IMR-90 (cell line): ENCODE measurements around the gene SLC6A6. TPM values are rescaled to one million over a fixed set of nuclear protein-coding genes. Genes with fewer than 3 reads are reported as not detected.

ENCODE experiments used
- ATAC-seq: fragments of 200-7000 bp; cut with Tn5 transposase; 2 replicates; pipeline ENCODE4 v1.9.1; 2020; ENCODE audit warnings: low read depth, mild to moderate bottlenecking, moderate library complexity
- BruUV-seq: library from RNA; stranded (reverse); fragments of 400-500 nt; replicated peaks from 2 replicates; lab custom pipeline; 2021; lab: Mats Ljungman, UMichigan
- CTCF ChIA-PET: fragments of 300-600 bp; formaldehyde crosslinking; extraction: SDS; loops from one replicate; lab custom pipeline; 2021; ENCODE audit warnings: antibody characterized with exemption; lab: Yijun Ruan, JAX
- POLR2A ChIA-PET: fragments of 300-600 bp; sonication (Branson Sonifier 250); formaldehyde crosslinking; loops from one replicate; lab custom pipeline; 2022; ENCODE audit warnings: antibody characterized with exemption; ENCODE audit not compliant: unreplicated experiment; lab: Charles Lee
- DNase-seq: peaks from one replicate; pipeline ENCODE4 v3.0.0; 2013
- H2AFZ ChIP-seq: replicated peaks from 2 replicates; pipeline ENCODE3; 2013; ENCODE audit warnings: low read length, mild to moderate bottlenecking; ENCODE audit not compliant: poor library complexity
- H2AK5ac ChIP-seq: 2 replicates; pipeline ENCODE4 v1.6.1; 2013; ENCODE audit warnings: low read depth, low read length, inconsistent platforms
- H2AK9ac ChIP-seq: replicated peaks from 2 replicates; pipeline ENCODE3; 2013; ENCODE audit warnings: mild to moderate bottlenecking, low read depth, low read length, moderate library complexity; ENCODE audit not compliant: poor library complexity
- H2BK120ac ChIP-seq: 2 replicates; pipeline ENCODE4 v1.6.1; 2013; ENCODE audit warnings: low read depth, low read length, inconsistent platforms
- H2BK15ac ChIP-seq: 3 replicates; pipeline ENCODE4 v1.6.1; 2013; ENCODE audit warnings: low read depth, low read length, inconsistent platforms
- H2BK20ac ChIP-seq: 2 replicates; pipeline ENCODE4 v1.6.1; 2013; ENCODE audit warnings: low read depth, mild to moderate bottlenecking, inconsistent platforms, low read length, moderate library complexity
- H2BK5ac ChIP-seq: 2 replicates; pipeline ENCODE4 v1.6.1; 2013; ENCODE audit warnings: mild to moderate bottlenecking, low read depth, low read length, inconsistent platforms; ENCODE audit not compliant: poor library complexity, severe bottlenecking
- H3K14ac ChIP-seq: replicated peaks from 2 replicates; pipeline ENCODE4 v1.6.1; 2013; ENCODE audit warnings: low read depth, low read length, inconsistent platforms
- H3K18ac ChIP-seq: 2 replicates; pipeline ENCODE4 v1.6.1; 2013; ENCODE audit warnings: low read depth, low read length, control low read depth
- H3K23ac ChIP-seq: 2 replicates; pipeline ENCODE4 v1.6.1; 2013; ENCODE audit warnings: low read depth, low read length, inconsistent platforms
- H3K27ac ChIP-seq: 2 replicates; pipeline ENCODE4 v1.5.1; 2013; ENCODE audit warnings: mild to moderate bottlenecking, control low read depth, low read length; ENCODE audit not compliant: insufficient read depth
- H3K27me3 ChIP-seq: 2 replicates; pipeline ENCODE4 v1.6.1; 2013; ENCODE audit warnings: low read length; ENCODE audit not compliant: control insufficient read depth, insufficient read depth
- H3K36me3 ChIP-seq: 2 replicates; pipeline ENCODE4 v1.6.1; 2013; ENCODE audit warnings: low read length, mixed read lengths; ENCODE audit not compliant: control insufficient read depth, insufficient read depth
- H3K4ac ChIP-seq: 2 replicates; pipeline ENCODE4 v1.6.1; 2013; ENCODE audit warnings: low read depth, low read length, inconsistent platforms
- H3K4me1 ChIP-seq: 2 replicates; pipeline ENCODE4 v1.6.1; 2013; ENCODE audit warnings: low read length, mixed read lengths; ENCODE audit not compliant: control insufficient read depth, insufficient read depth
- H3K4me2 ChIP-seq: 2 replicates; pipeline ENCODE4 v1.6.1; 2013; ENCODE audit warnings: low read depth, mild to moderate bottlenecking, control low read depth, low read length, moderate library complexity
- H3K4me3 ChIP-seq: 2 replicates; pipeline ENCODE4 v1.5.1; 2013; ENCODE audit warnings: low read depth, mild to moderate bottlenecking, control low read depth, low read length, moderate library complexity; ENCODE audit not compliant: insufficient read depth
- H3K56ac ChIP-seq: 2 replicates; pipeline ENCODE4 v1.6.1; 2013; ENCODE audit warnings: low read length, inconsistent platforms; ENCODE audit not compliant: insufficient read depth; ENCODE audit errors: extremely low read depth
- H3K79me1 ChIP-seq, 2 experiments: 2 replicates each; pipeline ENCODE4 v1.6.1; 2013; ENCODE audit warnings: low read length in 2 of 2, inconsistent platforms in 1 of 2, low read depth in 1 of 2
- H3K9ac ChIP-seq: 2 replicates; pipeline ENCODE4 v1.6.1; 2013; ENCODE audit warnings: low read depth, low read length, control low read depth
- H3K9me1 ChIP-seq: 2 replicates; pipeline ENCODE4 v1.6.1; 2013; ENCODE audit warnings: low read length, inconsistent platforms; ENCODE audit not compliant: insufficient read depth
- H3K9me3 ChIP-seq: 2 replicates; pipeline ENCODE4 v1.6.1; 2013; ENCODE audit warnings: low read length; ENCODE audit not compliant: control insufficient read depth, insufficient read depth
- H4K20me1 ChIP-seq: 2 replicates; pipeline ENCODE4 v1.6.1; 2013; ENCODE audit warnings: low read length, inconsistent platforms; ENCODE audit not compliant: insufficient read depth
- H4K5ac ChIP-seq: 2 replicates; pipeline ENCODE4 v1.6.1; 2013; ENCODE audit warnings: mild to moderate bottlenecking, low read depth, low read length, control low read depth
- H4K8ac ChIP-seq, 2 experiments: 2 replicates each; pipeline ENCODE4 v1.6.1; 2013; ENCODE audit warnings: low read depth in 2 of 2, low read length in 2 of 2, control low read depth in 1 of 2, inconsistent platforms in 1 of 2
- H4K91ac ChIP-seq: 2 replicates; pipeline ENCODE4 v1.6.1; 2013; ENCODE audit warnings: low read depth, low read length, inconsistent platforms; ENCODE audit not compliant: insufficient read depth
- BHLHE40 ChIP-seq: fragments of 150-350 bp; IDR thresholded peaks from 2 replicates; pipeline ENCODE4 v1.6.1; 2016; ENCODE audit warnings: mild to moderate bottlenecking, low read depth, low read length
- CEBPB ChIP-seq: IDR thresholded peaks from 2 replicates; pipeline ENCODE4 v1.6.1; 2012; ENCODE audit warnings: low read depth, low read length, improper control_type of control experiment
- CHD1 ChIP-seq: IDR thresholded peaks from 2 replicates; pipeline ENCODE4 v1.6.1; 2012; ENCODE audit warnings: low read depth, low read length, improper control_type of control experiment
- FOS ChIP-seq: fragments of 150-350 bp; IDR thresholded peaks from 2 replicates; pipeline ENCODE4 v1.6.1; 2016; ENCODE audit warnings: low read depth, low read length
- MAFK ChIP-seq: IDR thresholded peaks from 2 replicates; pipeline ENCODE4 v1.6.1; 2012; ENCODE audit warnings: low read depth, low read length, improper control_type of control experiment
- MAZ ChIP-seq: IDR thresholded peaks from 2 replicates; pipeline ENCODE4 v1.6.1; 2012; ENCODE audit warnings: low read depth, mild to moderate bottlenecking, low read length, improper control_type of control experiment, moderate library complexity, borderline replicate concordance
- MXI1 ChIP-seq: IDR thresholded peaks from 2 replicates; pipeline ENCODE4 v1.6.1; 2012; ENCODE audit warnings: low read depth, mild to moderate bottlenecking, low read length, moderate library complexity, borderline replicate concordance
- NFE2L2 ChIP-seq: fragments of 150-350 bp; IDR thresholded peaks from 2 replicates; pipeline ENCODE4 v1.6.1; 2016; ENCODE audit warnings: low read depth, mild to moderate bottlenecking, low read length
- POLR2A ChIP-seq: IDR thresholded peaks from 2 replicates; pipeline ENCODE4 v1.6.1; 2012; ENCODE audit warnings: mild to moderate bottlenecking, low read depth, low read length
- RAD21 ChIP-seq: IDR thresholded peaks from 2 replicates; pipeline ENCODE4 v1.6.1; 2012; ENCODE audit warnings: low read length, improper control_type of control experiment
- RCOR1 ChIP-seq: IDR thresholded peaks from 2 replicates; pipeline ENCODE4 v1.6.1; 2012; ENCODE audit warnings: mild to moderate bottlenecking, low read length, improper control_type of control experiment; ENCODE audit not compliant: insufficient replicate concordance
- RFX5 ChIP-seq: IDR thresholded peaks from 2 replicates; pipeline ENCODE4 v1.8.0; 2012; ENCODE audit warnings: low read depth, mild to moderate bottlenecking, low read length, moderate library complexity
- SMC3 ChIP-seq: fragments of 150-350 bp; IDR thresholded peaks from 2 replicates; pipeline ENCODE4 v1.6.1; 2016; ENCODE audit warnings: low read depth, mild to moderate bottlenecking, antibody characterized with exemption, low read length, moderate library complexity
- WGBS, 2 experiments: methylation state at CpG; one replicate each; pipeline versions ENCODE4 v1.1.5 to v1.1.7; 2013; ENCODE audit warnings: missing lambda C conversion rate in 2 of 2; ENCODE audit not compliant: insufficient read length in 1 of 2; ENCODE audit errors: extremely low coverage in 2 of 2; 5-methylcytosine and 5-hydroxymethylcytosine counted together
- dilution Hi-C: fragments of 300-500 bp; cut with HindIII; formaldehyde crosslinking; loops from one replicate; pipeline ENCODE4 v1.14.3; 2018; ENCODE audit warnings: low sequenced_read_pairs; ENCODE audit not compliant: unreplicated experiment
- in situ Hi-C: fragments of 300-500 bp; cut with MboI; formaldehyde crosslinking; loops from 3 replicates; pipeline ENCODE4 v1.14.3; 2019; ENCODE audit warnings: low sequenced_read_pairs, inconsistent platforms, mixed read lengths
- intact Hi-C: fragments of 100-400 bp; cut with micrococcal nuclease; formaldehyde crosslinking; loops from 2 replicates; pipeline ENCODE4 v1.10.0; 2022
- polyA plus RNA-seq, 3 experiments: library from polyadenylated mRNA; depleted of rRNA; stranded (reverse); fragments of >200 nt; gene quantifications; 2 replicates each; pipeline ENCODE4 v1.2.3, GENCODE V29; 2012; ENCODE audit warnings: low replicate concordance in 1 of 3
- total RNA-seq: library from RNA; depleted of rRNA; stranded (reverse); fragments of >200 nt; gene quantifications from 2 replicates; pipeline ENCODE4 v1.2.3, GENCODE V29; 2012
- TF ChIP-seq, protein P1 (sequence below): fragments of 150-350 bp; IDR thresholded peaks from 2 replicates; pipeline ENCODE4 v1.6.1; 2017; ENCODE audit warnings: mild to moderate bottlenecking, antibody characterized with exemption, low read length, low read depth
- TF ChIP-seq, protein P2 (sequence below): conservative IDR thresholded peaks from 2 replicates; pipeline ENCODE4 v1.5.1; 2012; ENCODE audit warnings: mild to moderate bottlenecking, low read depth, low read length, improper control_type of control experiment

SLC6A6 gene
- total and polyA plus RNA-seq, 2 of the 4 experiments (the other 2 are of a cell fraction), result 29.9 to 39.4 TPM

DNA sequence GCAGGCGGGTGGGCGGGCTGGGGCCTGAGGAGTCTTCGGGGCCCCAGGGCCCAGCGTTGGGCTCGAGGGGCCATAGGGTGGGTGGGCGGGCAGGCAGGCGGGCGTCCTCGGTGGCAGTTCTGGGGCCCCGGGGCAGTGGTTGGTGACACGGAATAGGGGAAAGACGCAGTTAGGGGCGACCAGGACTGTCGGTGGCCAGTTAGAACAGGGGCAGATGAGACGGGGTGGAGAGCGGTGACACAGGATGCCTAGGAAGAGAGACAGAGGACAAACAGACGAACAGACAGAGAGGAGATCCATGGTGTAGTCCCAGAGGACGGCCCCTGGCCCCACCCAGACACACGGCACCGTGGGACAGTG lies 101.3 kb downstream of the SLC6A6 start:
- H3K4me1 ChIP-seq, result no peaks in the 10 kb centered on the region
- H3K18ac ChIP-seq, result no peak overlapping the region
- no peaks in the 10 kb centered on the region for H3K9me1 ChIP-seq
- H3K79me1 ChIP-seq, result no peaks in the 10 kb centered on the region
- H3K27me3 ChIP-seq, result peaks cover 12% of the 10 kb centered on the region
- no peak overlapping the region for H2BK15ac ChIP-seq
- no peak overlapping the region for H2BK120ac ChIP-seq
- no peak overlapping the region for H3K4me3 ChIP-seq
- no peaks in the 10 kb centered on the region for H3K36me3 ChIP-seq
- H4K91ac ChIP-seq, result no peak overlapping the region
- dilution Hi-C loops, result no loop called here
- no peak overlapping the region for H3K14ac ChIP-seq
- no TSS peak for BruUV-seq
- intact Hi-C loops, result no loop called here
- ChIA-PET POLR2A (no interaction called here), CTCF (no interaction called here)
- H2BK20ac ChIP-seq, result no peak overlapping the region
- H2AK9ac ChIP-seq, result no peak overlapping the region
- H4K20me1 ChIP-seq, result no peaks in the 10 kb centered on the region
- H3K4me2 ChIP-seq, result no peak overlapping the region
- no peak overlapping the region for H4K8ac ChIP-seq
- no peak overlapping the region for H3K9ac ChIP-seq
- H3K9me3 ChIP-seq, result peaks cover 10% of the 10 kb centered on the region
- no peak overlapping the region for H3K4ac ChIP-seq
- H3K27ac ChIP-seq, result no peak overlapping the region
- 95% methylated on average over 4 of the region's 20 CpGs; no CpG with 5 or more reads in 1 of the 2 experiments for WGBS, 2 experiments
- no peak overlapping the region for H2AFZ ChIP-seq
- H3K23ac ChIP-seq, result no peak overlapping the region
- no peak overlapping the region for H2AK5ac ChIP-seq
- no peak overlapping the region for H3K56ac ChIP-seq
- in situ Hi-C loops, result loop anchor here (10.0 kb wide), 1 partner anchor 421 kb away; no protein-coding TSS in a partner anchor
- ATAC-seq, result no peak
- no peak for DNase-seq
- no peak overlapping the region for H2BK5ac ChIP-seq
- H4K5ac ChIP-seq, result no peak overlapping the region
- TF ChIP-seq POLR2A (no peak), MAFK (no peak), MAZ (no peak), SMC3 (no peak), RFX5 (no peak), CHD1 (no peak), FOS (no peak), BHLHE40 (no peak), NFE2L2 (no peak), RAD21 (no peak), CEBPB (no peak), MXI1 (no peak), RCOR1 (no peak)
- TF ChIP-seq, protein P1, sequence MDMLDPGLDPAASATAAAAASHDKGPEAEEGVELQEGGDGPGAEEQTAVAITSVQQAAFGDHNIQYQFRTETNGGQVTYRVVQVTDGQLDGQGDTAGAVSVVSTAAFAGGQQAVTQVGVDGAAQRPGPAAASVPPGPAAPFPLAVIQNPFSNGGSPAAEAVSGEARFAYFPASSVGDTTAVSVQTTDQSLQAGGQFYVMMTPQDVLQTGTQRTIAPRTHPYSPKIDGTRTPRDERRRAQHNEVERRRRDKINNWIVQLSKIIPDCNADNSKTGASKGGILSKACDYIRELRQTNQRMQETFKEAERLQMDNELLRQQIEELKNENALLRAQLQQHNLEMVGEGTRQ, result no peak
- TF ChIP-seq, protein P2, sequence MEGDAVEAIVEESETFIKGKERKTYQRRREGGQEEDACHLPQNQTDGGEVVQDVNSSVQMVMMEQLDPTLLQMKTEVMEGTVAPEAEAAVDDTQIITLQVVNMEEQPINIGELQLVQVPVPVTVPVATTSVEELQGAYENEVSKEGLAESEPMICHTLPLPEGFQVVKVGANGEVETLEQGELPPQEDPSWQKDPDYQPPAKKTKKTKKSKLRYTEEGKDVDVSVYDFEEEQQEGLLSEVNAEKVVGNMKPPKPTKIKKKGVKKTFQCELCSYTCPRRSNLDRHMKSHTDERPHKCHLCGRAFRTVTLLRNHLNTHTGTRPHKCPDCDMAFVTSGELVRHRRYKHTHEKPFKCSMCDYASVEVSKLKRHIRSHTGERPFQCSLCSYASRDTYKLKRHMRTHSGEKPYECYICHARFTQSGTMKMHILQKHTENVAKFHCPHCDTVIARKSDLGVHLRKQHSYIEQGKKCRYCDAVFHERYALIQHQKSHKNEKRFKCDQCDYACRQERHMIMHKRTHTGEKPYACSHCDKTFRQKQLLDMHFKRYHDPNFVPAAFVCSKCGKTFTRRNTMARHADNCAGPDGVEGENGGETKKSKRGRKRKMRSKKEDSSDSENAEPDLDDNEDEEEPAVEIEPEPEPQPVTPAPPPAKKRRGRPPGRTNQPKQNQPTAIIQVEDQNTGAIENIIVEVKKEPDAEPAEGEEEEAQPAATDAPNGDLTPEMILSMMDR, result no peak
